ELR (cell line): ENCODE measurements around the gene CD55.

ENCODE experiments used
- DNase-seq: peaks from one replicate; pipeline ENCODE4 v3.0.0-alpha.2; 2015; ENCODE audit warnings: low read depth

Gene CD55

DNA sequence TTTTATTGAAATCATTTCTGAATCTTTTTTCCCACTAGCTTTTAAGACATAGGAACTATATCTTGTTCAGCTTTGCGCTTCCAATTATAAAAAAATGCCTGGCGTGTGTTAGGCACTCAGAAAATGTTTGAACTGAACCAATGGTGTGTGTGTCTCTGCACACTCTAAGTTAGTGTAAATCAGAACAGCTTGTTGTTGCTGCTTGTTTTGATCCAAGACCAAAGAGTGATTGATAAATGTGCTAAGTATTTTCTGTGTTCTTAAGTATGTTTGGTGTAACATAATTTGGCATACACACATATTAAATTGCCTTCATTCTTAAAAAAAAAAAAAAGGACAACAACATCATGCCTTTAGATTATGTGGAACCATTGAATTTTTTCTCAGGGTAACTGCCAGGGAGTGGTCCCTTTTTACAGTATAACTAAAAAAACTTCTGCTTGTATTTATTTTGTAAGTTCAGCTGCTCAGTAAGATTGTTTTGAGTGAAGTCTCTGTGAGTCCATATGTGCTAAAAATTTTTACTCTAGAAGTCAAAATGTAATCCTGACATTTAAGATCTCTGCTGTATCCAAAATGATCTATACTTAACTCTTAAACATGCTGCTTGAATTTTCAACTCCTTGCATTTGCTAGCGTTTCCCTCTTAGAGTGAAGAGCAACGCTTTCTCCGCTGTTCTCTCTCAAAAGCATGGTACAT, 8.7 kb downstream of the CD55 start:
- DNase-seq, result no peak

DNA sequence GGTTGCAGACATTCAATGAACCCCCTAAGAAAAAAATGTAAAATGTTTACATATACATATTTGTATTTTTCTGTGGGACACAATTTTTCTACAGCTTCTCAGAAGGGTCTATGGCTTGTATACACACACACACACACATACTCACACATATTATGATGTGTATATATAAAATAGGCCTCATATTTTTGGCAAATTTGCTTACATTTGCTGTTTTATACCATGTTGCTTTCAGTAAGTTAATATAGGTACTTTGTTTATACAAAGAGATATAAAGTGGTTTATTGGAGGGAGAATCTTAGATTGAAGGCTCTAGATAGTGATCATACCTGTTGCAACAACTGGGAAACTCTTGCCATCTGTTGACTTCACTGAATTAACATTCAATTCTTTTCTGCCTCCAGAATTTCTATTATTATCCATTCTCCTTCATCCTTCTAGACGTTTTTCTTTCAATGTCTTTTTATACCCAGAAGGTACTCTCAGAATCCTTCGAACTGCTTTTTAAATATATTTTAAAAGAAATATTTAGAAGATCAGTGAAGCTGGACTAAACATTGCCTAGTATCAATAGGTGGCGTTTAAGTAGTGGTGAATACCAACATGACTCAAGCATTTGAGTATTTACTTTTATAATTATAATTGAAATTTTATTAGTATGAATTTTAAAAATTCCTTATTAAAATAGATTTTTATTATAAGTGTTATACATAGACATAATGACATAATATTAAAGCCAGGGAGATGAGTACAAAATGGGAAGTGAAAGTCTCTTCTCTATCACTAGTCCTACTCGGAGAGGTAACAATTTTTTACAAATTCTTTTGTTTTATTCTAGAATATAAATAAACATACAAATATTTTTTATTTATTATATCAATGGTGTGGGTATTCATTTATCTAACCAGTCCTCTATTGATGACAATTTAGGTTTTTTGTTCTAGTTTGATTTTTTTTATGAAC, 10.2 kb downstream of the CD55 start:
- no peak for DNase-seq

DNA sequence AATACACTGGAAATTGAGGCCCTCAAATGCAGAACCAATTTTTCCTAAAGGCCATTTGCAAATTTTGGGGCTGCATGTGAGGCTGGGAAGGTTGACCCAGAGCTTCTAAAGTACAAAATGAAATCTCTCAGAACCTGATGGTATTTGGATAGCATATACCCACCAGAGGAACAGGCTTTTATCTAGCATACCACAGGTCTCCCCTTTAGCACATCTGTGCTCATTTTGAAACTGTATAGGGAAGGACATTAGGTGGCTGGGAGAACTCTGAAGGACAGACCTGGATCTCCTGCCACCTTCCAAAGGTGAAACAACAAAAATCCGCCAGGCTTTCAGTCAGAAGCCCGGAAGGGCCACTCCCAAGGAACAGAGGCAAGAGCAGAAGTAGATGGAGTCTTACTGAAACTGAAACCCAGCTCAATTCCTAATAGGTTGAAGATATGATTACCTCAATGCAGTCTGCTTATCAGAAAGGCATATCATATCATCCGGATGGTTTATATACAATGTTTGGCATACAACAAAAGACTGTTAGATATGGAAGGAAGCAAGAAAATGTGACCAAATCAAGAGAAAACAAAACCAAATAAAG, 11.6 kb downstream of the CD55 start:
- no peak for DNase-seq

DNA sequence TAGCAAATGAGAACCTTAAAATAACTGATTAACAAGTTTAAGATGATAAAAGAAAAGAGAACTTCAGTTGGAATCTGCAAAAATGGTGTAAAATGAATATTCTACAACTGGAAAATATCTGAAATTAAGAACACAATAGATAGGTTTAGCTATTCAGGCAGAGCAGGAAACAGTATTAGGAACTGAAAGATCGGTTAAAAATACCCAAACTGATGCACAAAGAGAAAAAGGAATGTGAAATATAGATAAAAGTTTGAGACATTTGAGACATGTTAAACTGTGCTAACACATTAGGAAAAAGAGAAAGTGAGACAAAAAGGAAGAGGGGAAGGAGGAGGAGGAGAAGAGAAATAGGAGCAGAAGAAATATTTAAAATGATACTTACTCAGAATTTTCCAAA, 12.1 kb downstream of the CD55 start:
- DNase-seq, result no peak

DNA sequence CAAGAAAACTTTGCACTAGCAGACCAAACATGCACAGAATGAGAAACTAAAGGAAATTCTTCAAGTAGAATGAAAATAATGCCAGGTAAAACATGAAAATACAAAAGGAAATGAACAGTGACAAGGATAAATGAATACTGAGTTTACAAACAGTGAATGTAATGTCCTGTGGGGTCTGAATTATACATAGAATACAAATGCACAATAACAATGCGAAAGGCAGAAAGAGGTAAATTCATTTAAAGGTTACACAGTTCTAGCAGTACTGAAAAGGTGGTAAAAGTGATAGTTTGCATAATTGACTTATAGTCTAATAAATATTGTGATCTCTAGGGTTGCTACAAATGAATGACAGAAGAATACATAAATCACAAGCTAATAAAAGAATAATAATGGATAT, 12.9 kb downstream of the CD55 start:
- no peak for DNase-seq

DNA sequence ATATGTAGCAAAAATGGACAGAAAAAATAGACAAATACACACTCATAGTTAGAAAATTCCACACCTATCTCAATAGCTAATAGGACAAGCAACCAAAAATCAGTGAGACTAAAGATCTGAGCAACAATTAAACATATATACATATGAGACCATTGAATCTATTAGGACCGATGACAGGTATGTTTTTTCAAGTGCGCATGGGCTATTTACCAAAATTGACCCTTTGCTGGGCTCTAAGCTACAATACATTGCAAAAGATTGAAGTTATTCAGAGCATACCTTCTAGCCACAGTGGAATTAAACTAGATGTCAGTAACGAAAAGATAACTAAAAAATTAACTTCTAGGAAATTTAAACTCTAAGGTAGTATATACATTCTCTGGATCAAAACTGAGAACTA, 13.7 kb downstream of the CD55 start:
- DNase-seq, result no peak

DNA sequence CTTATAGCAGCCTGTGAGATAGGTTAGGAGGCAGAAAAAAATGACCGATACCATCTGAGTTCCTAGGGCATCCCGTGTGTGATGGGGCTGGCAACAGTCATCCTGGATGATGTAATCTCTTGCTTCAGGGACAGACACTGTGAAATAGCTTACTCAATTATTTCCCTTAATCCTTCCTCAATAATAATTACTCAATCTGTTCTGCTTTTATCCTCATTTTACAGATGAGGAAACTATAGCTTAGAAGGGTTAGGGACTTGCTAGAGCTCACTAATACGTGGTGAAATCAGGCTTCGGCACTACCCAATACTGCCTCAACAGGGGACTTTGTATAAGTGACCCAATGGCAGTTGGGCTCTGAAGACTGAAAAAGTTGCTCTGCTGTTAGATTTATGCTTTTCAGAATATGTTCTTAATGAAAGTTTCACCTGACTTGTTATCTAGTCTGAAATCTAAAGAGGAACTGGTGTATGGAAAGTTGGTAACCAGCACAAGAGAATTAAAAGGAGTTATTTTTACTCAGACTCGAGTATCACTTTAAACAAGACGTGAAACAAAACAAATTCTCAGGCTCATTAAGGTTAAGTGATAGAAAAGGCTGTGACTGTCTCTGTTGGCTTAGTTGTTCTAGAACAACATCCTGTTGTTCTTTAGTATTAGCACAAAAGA, 14.4 kb downstream of the CD55 start:
- peak; percentile 37 for DNase-seq

DNA sequence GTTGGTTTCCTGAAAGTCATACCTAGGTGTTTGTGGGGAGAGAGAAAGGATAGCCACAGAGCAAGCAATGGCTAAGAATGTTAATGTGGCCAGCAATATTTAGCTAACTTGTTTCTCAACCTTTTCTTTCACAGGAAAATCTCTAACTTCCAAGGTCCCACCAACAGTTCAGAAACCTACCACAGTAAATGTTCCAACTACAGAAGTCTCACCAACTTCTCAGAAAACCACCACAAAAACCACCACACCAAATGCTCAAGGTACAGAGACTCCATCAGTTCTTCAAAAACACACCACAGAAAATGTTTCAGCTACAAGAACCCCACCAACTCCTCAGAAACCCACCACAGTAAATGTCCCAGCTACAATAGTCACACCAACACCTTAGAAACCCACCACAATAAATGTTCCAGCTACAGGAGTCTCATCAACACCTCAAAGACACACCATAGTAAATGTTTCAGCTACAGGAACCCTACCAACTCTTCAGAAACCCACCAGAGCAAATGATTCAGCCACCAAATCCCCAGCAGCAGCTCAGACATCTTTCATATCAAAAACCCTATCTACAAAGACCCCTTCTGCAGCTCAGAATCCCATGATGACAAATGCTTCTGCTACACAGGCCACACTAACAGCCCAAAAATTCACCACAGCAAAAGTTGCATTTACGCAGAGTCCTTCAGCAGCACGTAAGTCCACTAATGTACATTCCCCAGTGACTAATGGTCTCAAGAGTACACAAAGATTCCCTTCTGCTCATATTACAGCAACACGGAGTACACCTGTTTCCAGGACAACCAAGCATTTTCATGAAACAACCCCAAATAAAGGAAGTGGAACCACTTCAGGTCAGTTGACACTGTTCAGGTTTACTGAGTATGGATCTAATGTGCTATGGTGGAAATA, 15.3 kb downstream of the CD55 start:
- peak; percentile 33 for DNase-seq

DNA sequence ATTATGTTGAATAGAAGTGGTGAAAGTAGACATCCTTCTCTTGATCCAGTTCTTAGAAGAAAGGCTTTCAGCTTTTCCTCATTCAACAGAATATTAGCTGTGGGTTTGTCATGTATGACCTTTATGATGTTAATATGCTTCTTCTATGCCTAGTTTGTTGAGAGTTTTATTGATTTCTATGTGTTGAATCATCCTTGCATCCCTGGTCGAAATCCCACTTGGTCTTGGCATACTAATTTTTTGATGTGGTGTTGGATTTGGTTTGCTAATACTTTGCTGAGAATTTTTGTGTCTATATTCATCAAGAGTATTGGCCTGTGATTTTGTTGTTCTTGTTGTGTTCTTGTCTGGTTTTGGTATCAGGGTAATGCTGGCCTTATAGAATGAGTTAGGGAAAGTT, 20.9 kb downstream of the CD55 start:
- DNase-seq, result no peak

DNA sequence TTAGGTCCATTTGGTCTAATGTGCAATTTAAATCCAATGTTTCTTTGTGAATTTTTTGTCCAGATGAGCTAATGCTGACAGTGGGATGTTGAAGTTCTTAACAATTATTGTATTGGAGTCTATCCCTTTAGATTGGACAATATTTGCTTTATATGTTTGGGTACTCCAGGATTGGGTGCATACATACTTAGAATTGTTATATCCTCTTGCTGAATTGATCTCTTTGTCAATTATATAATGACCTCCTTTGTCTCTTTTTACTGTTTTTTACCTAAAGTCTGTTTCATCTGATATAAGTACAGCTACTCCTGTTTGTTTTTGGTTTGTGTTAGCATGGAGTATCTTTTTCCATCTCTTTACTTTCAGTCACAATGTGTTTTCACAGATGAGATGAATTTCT, 22.2 kb downstream of the CD55 start:
- no peak for DNase-seq

DNA sequence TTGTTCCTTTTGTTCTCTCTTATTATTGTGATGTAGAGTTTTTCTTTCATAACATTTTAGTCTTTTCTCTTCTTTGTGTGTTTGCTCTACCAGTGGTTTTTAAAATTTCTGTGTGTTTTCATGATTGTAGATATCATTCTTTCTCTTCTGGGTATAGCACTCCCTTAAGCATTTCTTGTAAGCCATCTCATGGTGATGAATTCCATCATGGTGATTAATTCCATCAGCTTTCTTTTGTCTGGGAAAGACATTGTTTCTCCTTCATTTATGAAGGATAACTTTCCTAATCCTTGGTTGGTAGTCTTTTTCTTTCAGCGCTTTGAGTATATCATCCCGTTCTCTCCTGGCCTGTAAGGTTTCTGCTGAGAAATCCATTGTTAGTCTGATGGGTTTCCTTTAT, 22.7 kb downstream of the CD55 start:
- no peak for DNase-seq

DNA sequence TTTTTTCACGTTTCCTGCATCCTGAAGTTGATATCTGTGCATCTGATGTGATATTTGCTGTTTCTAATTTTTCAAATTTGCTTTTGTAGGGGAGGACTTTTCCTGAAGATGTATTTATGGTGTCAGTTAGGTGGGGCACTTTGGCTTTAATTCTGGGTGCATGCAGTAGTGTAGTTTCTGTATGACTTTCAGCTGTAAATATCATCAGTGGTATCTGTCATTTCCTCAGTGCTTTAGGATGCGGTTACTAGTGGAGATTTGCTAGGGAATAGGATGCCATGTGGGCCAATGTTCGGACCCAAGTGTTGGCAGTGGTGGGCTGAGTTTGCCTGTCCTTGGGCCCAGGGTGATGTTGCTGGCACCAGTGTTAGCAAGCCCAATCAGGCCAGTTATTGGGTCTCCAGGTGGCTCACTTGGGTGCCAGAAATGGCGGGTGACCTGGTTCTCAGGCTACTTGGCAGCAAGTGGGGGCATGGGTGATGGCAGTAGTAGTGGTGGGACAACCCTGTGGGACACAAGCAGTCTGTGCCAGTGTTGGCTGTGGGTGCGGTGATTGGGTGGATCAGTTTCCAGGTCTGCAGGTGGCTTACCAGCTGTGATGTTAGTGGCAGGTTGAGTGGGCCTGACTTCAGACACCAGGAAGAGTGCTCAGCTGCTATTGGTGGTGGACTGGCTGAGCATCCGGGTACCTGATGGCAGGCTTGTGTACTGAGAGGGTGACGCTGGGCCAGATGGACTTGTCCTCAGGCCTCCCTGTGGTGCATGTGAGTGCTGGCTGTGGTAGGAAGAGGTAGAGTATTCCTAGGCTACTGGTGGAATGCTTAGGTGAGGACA, 24.4 kb downstream of the CD55 start:
- DNase-seq, result no peak

DNA sequence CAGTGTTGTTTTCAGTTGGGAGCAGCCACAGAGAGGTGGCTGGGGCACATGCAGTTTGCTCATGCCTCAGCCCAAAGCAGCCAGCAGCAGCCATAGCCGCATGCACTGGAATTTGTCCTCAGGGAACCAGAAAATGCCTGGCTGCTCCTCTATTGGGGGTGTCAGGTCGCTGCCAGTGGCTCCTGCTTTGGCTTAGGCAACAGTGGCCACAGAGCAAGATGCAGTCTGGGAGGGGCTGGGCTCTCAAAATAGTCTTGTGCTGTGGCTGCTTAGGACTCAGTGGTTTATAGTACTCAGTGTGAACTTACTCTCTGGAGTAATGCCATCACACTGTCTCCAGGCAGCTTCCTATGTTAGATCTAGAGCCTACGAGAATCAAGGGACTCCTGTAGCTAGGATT, 25.0 kb downstream of the CD55 start:
- no peak for DNase-seq

DNA sequence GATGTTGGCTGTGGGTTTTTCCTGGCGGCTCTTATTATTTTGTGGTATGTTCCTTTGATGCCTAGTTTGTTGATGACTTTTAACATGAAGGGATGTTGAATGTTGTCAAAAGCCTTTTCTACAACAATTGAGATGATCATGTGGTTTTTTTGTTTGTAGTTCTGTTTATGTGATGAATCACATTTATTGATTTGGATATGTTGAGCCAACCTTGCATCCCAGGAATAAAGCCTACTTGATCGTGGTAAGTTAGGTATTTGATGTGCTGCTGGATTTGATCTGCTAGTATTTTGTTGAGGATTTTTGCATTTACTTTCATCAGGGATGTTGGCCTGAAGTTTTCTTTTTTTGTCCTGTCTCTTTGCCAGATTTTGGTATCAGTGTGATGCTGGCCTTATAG, 28.5 kb downstream of the CD55 start:
- DNase-seq, result no peak

DNA sequence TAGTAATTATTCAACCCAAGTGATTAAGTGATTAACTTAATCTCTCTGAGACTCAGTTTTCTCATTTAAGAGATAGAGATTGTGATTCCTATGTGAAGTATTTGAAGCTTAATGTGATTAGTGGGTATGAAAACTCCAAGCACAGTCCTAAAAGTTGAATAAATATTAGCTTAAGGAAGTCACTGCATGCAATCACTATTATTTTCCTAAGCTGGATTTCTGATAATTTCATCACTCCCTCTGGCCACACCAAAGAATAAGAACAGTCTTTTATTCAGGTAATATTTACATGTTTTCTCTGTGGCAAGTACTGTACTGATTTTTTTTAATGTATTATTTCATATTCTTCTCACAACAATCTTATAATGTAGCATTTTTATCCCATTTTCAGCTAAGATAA, 31.1 kb downstream of the CD55 start:
- DNase-seq, result no peak

DNA sequence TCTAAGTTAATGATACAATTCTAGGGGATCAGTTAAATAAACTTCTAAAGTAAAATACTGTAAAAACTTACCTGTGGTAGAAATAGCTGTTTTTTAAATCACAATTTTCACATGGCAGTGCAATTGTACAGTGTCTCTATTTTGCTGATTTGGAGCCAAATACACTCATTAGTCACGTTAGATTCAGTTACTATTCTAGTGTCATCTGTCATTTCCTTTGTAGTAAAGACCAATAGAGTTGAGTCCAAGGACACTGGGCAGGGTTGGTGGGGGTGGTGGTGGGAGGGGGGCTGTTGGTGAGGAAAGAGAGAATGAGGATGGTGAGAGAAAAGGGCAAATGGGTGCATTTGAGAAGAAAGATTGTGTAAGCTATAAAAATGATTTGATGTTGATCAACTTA, 33.6 kb downstream of the CD55 start:
- DNase-seq, result peak; percentile 35

DNA sequence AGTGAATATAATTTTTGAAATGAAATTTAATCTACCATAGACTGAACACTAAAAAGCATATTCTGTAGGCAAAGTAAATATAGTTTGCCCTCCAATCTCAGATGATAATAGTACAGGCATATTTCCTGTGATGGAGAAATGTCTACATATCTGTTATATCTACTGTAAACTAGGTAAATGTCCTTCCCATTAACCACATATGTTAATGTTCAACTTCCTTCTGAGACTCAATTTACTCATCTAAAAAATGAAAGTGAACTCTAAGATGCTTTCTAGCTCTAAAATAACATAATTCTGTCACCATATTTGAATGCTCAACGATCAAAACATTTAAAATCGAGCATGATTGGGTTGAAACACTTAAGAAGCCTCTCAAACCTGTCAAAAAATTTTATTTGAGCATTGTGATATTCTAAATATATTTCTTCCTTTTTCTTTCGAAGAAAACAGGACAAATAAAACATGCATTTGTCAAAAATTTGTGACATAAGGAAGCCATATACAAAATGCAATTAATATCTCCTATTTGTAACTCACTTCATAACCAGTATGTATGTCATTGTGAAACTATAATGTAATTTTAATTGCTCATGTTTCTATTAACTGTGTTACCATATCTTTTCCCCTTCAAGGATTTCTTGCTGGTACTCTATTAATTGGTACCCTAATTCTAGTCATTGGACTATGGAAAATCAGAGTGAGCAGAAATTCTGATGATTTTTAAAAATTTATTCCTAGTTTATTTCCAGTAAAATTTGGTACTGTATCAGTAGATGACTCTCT, 34.2 kb downstream of the CD55 start:
- no peak for DNase-seq

DNA sequence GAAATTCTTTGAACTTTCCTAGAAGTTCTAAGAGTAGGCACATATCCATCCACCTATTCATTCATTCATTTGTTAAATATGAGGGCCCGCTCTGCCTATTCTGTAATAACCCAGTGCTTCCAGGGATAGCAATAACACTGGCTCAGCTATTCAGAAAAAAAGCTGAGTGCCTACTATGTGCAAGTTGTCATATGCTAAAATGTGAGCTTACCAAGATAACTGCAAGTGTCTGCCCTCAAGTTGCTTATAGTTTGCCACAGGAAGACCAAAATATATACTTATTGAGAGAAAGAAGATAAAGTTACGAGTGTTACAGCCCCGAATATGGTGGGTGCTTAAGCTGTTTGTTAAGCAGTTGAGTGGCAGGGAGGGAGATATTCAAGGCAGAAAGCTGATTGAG, 39.6 kb downstream of the CD55 start:
- no peak for DNase-seq

DNA sequence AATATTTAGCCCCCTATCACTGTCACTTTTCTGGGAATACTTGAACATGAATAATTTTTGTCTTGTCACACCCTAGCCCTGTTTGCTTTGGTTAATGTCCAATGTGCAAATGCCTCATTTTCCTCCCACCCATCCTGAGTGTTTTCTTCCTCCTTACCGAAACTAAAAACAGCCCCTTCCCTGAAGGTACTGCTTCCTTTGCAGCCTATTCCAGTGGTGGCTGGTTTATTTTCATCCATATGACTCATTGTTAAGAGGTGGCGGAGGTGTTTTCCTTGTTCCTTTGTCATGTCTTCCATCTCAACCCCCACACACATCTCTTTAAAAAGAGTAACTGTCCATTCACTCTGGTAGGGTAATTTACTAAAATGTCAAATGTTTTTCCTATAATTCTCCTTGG, 40.4 kb downstream of the CD55 start:
- DNase-seq, result no peak
